Vagina (tissue), 2 donors: Measurements from ENCODE around the gene SMIM12. TPM values are rescaled to one million over a fixed set of nuclear protein-coding genes. Genes with fewer than 3 reads are reported as not detected.

Source experiments
- DNase-seq, 2 donors: peaks; one replicate each; pipeline ENCODE4 v3.0.0-alpha.2; 2017; ENCODE audit errors: extremely low spot score in 2 of 2
- H3K27ac ChIP-seq: fragments of 200-600 bp; sonication (generic); one replicate; pipeline ENCODE4 v1.5.1; 2019
- H3K27me3 ChIP-seq: fragments of 200-600 bp; sonication (generic); one replicate; pipeline ENCODE4 v1.5.1; 2019
- H3K36me3 ChIP-seq, 2 donors: fragments of 200-600 bp; sonication (generic); one replicate each; pipeline ENCODE4 v1.5.1; 2017 to 2019
- H3K4me1 ChIP-seq: fragments of 200-600 bp; sonication (generic); one replicate; pipeline ENCODE4 v1.5.1; 2019
- H3K4me3 ChIP-seq, 2 donors: fragments of 200-600 bp; sonication (generic); 1 replicate in 1 of 2; 2 replicates in 1 of 2; pipeline ENCODE4 v1.5.1; 2016 to 2019
- H3K9me3 ChIP-seq: fragments of 200-600 bp; sonication (generic); one replicate; pipeline ENCODE4 v1.5.1; 2019
- CTCF ChIP-seq, 3 experiments: fragments of 450-650 bp in 2 of 3; fragments of 200-600 bp in 1 of 3; sonication (generic) in 1 of 3; IDR thresholded peaks; one replicate each; pipeline ENCODE4 v1.5.1; 2017 to 2019; ENCODE audit warnings: antibody characterized with exemption in 3 of 3, mild to moderate bottlenecking in 2 of 3, moderate library complexity in 2 of 3
- POLR2A ChIP-seq, 2 donors: fragments of 450-650 bp; IDR thresholded peaks; one replicate each; pipeline ENCODE4 v1.6.1; 2017; ENCODE audit warnings: antibody characterized with exemption in 2 of 2, mild to moderate bottlenecking in 2 of 2, moderate library complexity in 2 of 2
- POLR2AphosphoS5 ChIP-seq, 2 donors: sonication (generic); formaldehyde crosslinking; IDR thresholded peaks; one replicate each; pipeline ENCODE4 v1.9.0; 2017; ENCODE audit warnings: antibody characterized with exemption in 2 of 2, mild to moderate bottlenecking in 2 of 2, low read depth in 1 of 2; ENCODE audit not compliant: insufficient read depth in 1 of 2
- intact Hi-C: fragments of 100-400 bp; cut with DNase I; formaldehyde crosslinking; loops from one replicate; pipeline ENCODE4 v1.15.1; 2023
- total RNA-seq: library from RNA; depleted of rRNA; stranded (reverse); fragments of >200 nt; gene quantifications from one replicate; pipeline ENCODE4 v1.2.3, GENCODE V29; 2016

SMIM12 gene
- total RNA-seq, 1 donor from 2014 or later, result 36.6 TPM

GRCh38 chr1:34806396-34806795 lies 53.2 kb downstream of the SMIM12 start:
- intact Hi-C loops, result no loop called here
- Histone ChIP-seq H3K27me3 (no peaks in the 10 kb centered on the region), H3K4me1 (no peaks in the 10 kb centered on the region)

GRCh38 chr1:34803770-34804169 lies 55.8 kb downstream of the SMIM12 start:
- H3K4me1 ChIP-seq, result no peaks in the 10 kb centered on the region
- TF ChIP-seq POLR2A (IDR thresholded peaks at IDR 0.05) (no peak), CTCF (IDR thresholded peaks at IDR 0.05) (no peak), POLR2AphosphoS5 (IDR thresholded peaks at IDR 0.05; ENCODE audit: insufficient read depth in 1 of 2, low read depth in 1 of 2) (no peak)
- no peak overlapping the region for H3K27ac ChIP-seq
- no peak overlapping the region for H3K4me3 ChIP-seq
- DNase-seq, result no peak
- no peaks in the 10 kb centered on the region for H3K36me3 ChIP-seq
- H3K27me3 ChIP-seq, result no peaks in the 10 kb centered on the region
- intact Hi-C loops, result no loop called here
- H3K9me3 ChIP-seq, result no peaks in the 10 kb centered on the region

More at GRCh38 chr1:34806396-34806795, 53.2 kb downstream of the SMIM12 start:
- H3K9me3 ChIP-seq, result no peaks in the 10 kb centered on the region
- H3K4me3 ChIP-seq, result no peak overlapping the region
- no peak for DNase-seq
- no peak overlapping the region for H3K27ac ChIP-seq
- no peak for TF ChIP-seq POLR2A (IDR thresholded peaks at IDR 0.05)
- no peaks in the 10 kb centered on the region for H3K36me3 ChIP-seq

Other genes with a start within 250 kb of the SMIM12 start
- gene GJB5, start 104.7 kb downstream of the SMIM12 start, total RNA-seq, result 23.6 TPM
- gene GJB4, start 100.0 kb downstream of the SMIM12 start, total RNA-seq, result 2.0 TPM
- gene GJB3, start 78.5 kb downstream of the SMIM12 start, total RNA-seq, result 24.6 TPM
- 28.5 TPM for gene GJA4, start 66.8 kb downstream of the SMIM12 start, total RNA-seq
- gene DLGAP3, start 69.9 kb upstream of the SMIM12 start, total RNA-seq, result not detected
- 44.0 TPM for gene TMEM35B, start 125.6 kb upstream of the SMIM12 start, total RNA-seq
- gene ZMYM6, start 172.2 kb upstream of the SMIM12 start, total RNA-seq, result 12.3 TPM
- 12.5 TPM for gene ZMYM1, start 219.6 kb upstream of the SMIM12 start, total RNA-seq